H1 (cell line): ENCODE data around the gene TMEM266.

ENCODE experiments used
- EP300 ChIP-seq, 2 experiments: IDR thresholded peaks; 1 replicate in 1 of 2; 2 replicates in 1 of 2; pipeline ENCODE4 v1.6.1; 2011 to 2012; ENCODE audit warnings: low read depth in 2 of 2, low read length in 2 of 2, mild to moderate bottlenecking in 2 of 2, borderline replicate concordance in 1 of 2, inconsistent platforms in 1 of 2, moderate library complexity in 1 of 2
- EZH2 ChIP-seq: fragments of 200-600 bp; sonication (generic); IDR thresholded peaks from 2 replicates; pipeline ENCODE4 v1.7.1; 2012; ENCODE audit warnings: low read depth, mild to moderate bottlenecking, moderate library complexity, low read length, inconsistent platforms; ENCODE audit not compliant: severe bottlenecking
- JUN ChIP-seq: IDR thresholded peaks from 2 replicates; pipeline ENCODE4 v1.6.1; 2011; ENCODE audit warnings: low read depth, mild to moderate bottlenecking, improper control_type of control experiment, low read length
- POLR2A ChIP-seq, 2 experiments: IDR thresholded peaks; 1 replicate in 1 of 2; 2 replicates in 1 of 2; pipeline ENCODE4 v1.6.1; 2011; ENCODE audit warnings: low read depth in 2 of 2, low read length in 2 of 2, mild to moderate bottlenecking in 2 of 2; ENCODE audit errors: control extremely low read depth in 1 of 2
- SP2 ChIP-seq: IDR thresholded peaks from 2 replicates; pipeline ENCODE4 v1.6.1; 2012; ENCODE audit warnings: mild to moderate bottlenecking, low read length, inconsistent platforms
- SUZ12 ChIP-seq: fragments of 200-600 bp; sonication (generic); IDR thresholded peaks from 2 replicates; pipeline ENCODE4 v1.6.1; 2012; ENCODE audit warnings: mild to moderate bottlenecking, inconsistent platforms, low read length, moderate library complexity, mixed read lengths
- TF ChIP-seq, protein P1 (sequence below): IDR thresholded peaks from 2 replicates; pipeline ENCODE4 v1.6.1; 2012; ENCODE audit warnings: inconsistent platforms
- TF ChIP-seq, protein P2 (sequence below), 3 experiments: IDR thresholded peaks; 1 replicate in 2 of 3; 2 replicates in 1 of 3; pipeline versions ENCODE4 v1.5.1 to v1.6.1; 2011; ENCODE audit warnings: low read length in 3 of 3, mild to moderate bottlenecking in 3 of 3, inconsistent platforms in 2 of 3, low read depth in 1 of 3, moderate library complexity in 1 of 3; ENCODE audit not compliant: insufficient read depth in 1 of 3; ENCODE audit errors: control extremely low read depth in 1 of 3
- TF ChIP-seq, protein P3 (sequence below): IDR thresholded peaks from 2 replicates; pipeline ENCODE4 v1.6.1; 2012; ENCODE audit warnings: low read length, inconsistent platforms
- TF ChIP-seq, protein P4 (sequence below): IDR thresholded peaks from 2 replicates; pipeline ENCODE4 v1.6.1; 2011; ENCODE audit warnings: low read depth, mild to moderate bottlenecking, low read length; ENCODE audit not compliant: insufficient read depth
- TF ChIP-seq, protein P5 (sequence below): IDR thresholded peaks from 2 replicates; pipeline ENCODE4 v1.6.1; 2012; ENCODE audit warnings: inconsistent platforms

DNA sequence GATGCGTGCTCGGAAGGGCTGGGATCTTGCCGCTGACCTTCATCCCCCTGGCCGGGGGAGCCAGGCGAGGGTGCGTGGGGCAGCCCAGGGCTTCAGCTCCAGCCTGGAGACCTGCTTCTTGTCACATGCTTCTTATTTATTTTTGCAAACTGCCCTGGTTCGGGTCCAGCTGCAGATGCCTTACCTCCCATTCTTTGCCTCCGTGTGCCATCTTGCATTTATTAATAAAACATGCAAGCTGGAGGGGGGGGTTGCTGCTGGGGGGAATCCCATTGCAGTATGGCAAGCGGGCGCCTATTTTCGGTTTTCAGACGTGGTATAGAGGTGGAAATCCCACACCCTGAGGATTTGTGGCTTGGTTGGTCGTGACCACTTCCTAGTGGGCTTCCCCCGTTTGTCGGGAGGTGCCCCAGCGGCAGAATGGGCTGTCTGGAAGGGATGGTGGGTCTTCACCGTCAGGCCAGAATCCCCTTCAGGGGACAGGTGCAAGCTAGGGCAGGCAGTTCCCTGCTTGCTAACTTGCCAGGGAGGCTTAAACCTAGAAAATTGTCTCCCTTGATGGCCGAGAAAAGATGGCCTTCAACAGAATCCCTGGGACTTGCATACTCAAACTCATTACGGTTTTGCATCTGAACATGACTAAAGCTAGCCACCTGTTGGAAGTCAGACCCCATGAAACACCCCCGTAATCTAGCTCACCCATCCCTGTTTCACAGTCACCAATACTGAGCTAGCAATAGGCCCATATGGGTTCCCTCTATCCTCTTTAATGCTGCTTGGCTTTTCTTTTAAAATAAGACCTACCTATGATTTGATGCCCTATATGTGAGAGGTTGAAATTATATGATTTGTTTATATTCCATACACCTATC is 569 bp downstream of the TMEM266 start:
- TF ChIP-seq POLR2A (IDR thresholded peaks at IDR 0.05; ENCODE audit: control extremely low read depth in 1 of 2, low read depth in 2 of 2, low read length in 2 of 2): no peak
- no peak for TF ChIP-seq EZH2
- no peak for TF ChIP-seq EP300 (IDR thresholded peaks at IDR 0.05; ENCODE audit: borderline replicate concordance in 1 of 2, low read depth in 2 of 2, low read length in 2 of 2)
- TF ChIP-seq, protein P1, sequence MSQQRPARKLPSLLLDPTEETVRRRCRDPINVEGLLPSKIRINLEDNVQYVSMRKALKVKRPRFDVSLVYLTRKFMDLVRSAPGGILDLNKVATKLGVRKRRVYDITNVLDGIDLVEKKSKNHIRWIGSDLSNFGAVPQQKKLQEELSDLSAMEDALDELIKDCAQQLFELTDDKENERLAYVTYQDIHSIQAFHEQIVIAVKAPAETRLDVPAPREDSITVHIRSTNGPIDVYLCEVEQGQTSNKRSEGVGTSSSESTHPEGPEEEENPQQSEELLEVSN: no peak
- TF ChIP-seq, protein P2, sequence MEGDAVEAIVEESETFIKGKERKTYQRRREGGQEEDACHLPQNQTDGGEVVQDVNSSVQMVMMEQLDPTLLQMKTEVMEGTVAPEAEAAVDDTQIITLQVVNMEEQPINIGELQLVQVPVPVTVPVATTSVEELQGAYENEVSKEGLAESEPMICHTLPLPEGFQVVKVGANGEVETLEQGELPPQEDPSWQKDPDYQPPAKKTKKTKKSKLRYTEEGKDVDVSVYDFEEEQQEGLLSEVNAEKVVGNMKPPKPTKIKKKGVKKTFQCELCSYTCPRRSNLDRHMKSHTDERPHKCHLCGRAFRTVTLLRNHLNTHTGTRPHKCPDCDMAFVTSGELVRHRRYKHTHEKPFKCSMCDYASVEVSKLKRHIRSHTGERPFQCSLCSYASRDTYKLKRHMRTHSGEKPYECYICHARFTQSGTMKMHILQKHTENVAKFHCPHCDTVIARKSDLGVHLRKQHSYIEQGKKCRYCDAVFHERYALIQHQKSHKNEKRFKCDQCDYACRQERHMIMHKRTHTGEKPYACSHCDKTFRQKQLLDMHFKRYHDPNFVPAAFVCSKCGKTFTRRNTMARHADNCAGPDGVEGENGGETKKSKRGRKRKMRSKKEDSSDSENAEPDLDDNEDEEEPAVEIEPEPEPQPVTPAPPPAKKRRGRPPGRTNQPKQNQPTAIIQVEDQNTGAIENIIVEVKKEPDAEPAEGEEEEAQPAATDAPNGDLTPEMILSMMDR (IDR thresholded peaks at IDR 0.05; ENCODE audit: control extremely low read depth in 1 of 3, insufficient read depth in 1 of 3, low read depth in 1 of 3, low read length in 3 of 3): no peak
- TF ChIP-seq, protein P3, sequence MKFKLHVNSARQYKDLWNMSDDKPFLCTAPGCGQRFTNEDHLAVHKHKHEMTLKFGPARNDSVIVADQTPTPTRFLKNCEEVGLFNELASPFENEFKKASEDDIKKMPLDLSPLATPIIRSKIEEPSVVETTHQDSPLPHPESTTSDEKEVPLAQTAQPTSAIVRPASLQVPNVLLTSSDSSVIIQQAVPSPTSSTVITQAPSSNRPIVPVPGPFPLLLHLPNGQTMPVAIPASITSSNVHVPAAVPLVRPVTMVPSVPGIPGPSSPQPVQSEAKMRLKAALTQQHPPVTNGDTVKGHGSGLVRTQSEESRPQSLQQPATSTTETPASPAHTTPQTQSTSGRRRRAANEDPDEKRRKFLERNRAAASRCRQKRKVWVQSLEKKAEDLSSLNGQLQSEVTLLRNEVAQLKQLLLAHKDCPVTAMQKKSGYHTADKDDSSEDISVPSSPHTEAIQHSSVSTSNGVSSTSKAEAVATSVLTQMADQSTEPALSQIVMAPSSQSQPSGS: no peak
- TF ChIP-seq, protein P4, sequence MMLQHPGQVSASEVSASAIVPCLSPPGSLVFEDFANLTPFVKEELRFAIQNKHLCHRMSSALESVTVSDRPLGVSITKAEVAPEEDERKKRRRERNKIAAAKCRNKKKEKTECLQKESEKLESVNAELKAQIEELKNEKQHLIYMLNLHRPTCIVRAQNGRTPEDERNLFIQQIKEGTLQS: no peak
- no peak for TF ChIP-seq SP2
- TF ChIP-seq, protein P5, sequence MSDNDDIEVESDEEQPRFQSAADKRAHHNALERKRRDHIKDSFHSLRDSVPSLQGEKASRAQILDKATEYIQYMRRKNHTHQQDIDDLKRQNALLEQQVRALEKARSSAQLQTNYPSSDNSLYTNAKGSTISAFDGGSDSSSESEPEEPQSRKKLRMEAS: no peak
- no peak for TF ChIP-seq SUZ12
- TF ChIP-seq JUN: no peak
